CD4-positive, alpha-beta T cell (primary cell): ENCODE measurements around the gene DNAJB1. TPM values are rescaled to one million over a fixed set of nuclear protein-coding genes. Genes with fewer than 3 reads are reported as not detected.

Source experiments
- ATAC-seq: fragments of 200-7000 bp; cut with Tn5 transposase; one replicate; pipeline ENCODE4 v1.10.0; 2022; ENCODE audit warnings: mild to moderate bottlenecking; ENCODE audit not compliant: poor library complexity
- CTCF ChIA-PET: fragments of 350-600 bp; sonication (Branson Sonifier 250); formaldehyde crosslinking; loops from one replicate; lab custom pipeline; 2021; ENCODE audit warnings: antibody characterized with exemption, inconsistent platforms; lab: Charles Lee
- POLR2A ChIA-PET: fragments of 350-600 bp; sonication (Branson Sonifier 250); formaldehyde crosslinking; loops from one replicate; lab custom pipeline; 2021; ENCODE audit warnings: antibody characterized with exemption, inconsistent platforms; lab: Charles Lee
- DNase-seq, 14 experiments: peaks; one replicate each; pipeline ENCODE4 v3.0.0-alpha.2; 2013 to 2020; ENCODE audit warnings: mixed read lengths in 2 of 14
- H3K27ac ChIP-seq, 2 donors: one replicate each; pipeline versions ENCODE4 v1.5.1 to v1.7.0; 2013; ENCODE audit warnings: low read length in 2 of 2, low read depth in 1 of 2, mild to moderate bottlenecking in 1 of 2
- H3K27me3 ChIP-seq, 2 experiments: 1 replicate in 1 of 2; 2 replicates in 1 of 2; pipeline versions ENCODE4 v1.6.1 to v1.7.0; 2013; ENCODE audit warnings: low read length in 2 of 2, control low read depth in 1 of 2, mild to moderate bottlenecking in 1 of 2, moderate library complexity in 1 of 2; ENCODE audit not compliant: insufficient read depth in 2 of 2, control insufficient read depth in 1 of 2
- H3K36me3 ChIP-seq: one replicate; pipeline ENCODE4 v1.6.1; 2013; ENCODE audit warnings: low read length, control low read depth; ENCODE audit not compliant: insufficient read depth
- H3K4me1 ChIP-seq: one replicate; pipeline ENCODE4 v1.6.1; 2013; ENCODE audit warnings: low read length, control low read depth; ENCODE audit not compliant: insufficient read depth
- H3K4me3 ChIP-seq: one replicate; pipeline ENCODE4 v1.5.1; 2013; ENCODE audit warnings: mild to moderate bottlenecking, low read length, moderate library complexity
- H3K9me3 ChIP-seq, 2 experiments: 1 replicate in 1 of 2; 2 replicates in 1 of 2; pipeline versions ENCODE4 v1.6.1 to v1.7.0; 2013; ENCODE audit warnings: low read length in 2 of 2, mild to moderate bottlenecking in 2 of 2, control low read depth in 1 of 2, moderate library complexity in 1 of 2; ENCODE audit not compliant: control insufficient read depth in 1 of 2, insufficient read depth in 1 of 2
- H3K27ac Mint-ChIP-seq: one replicate; pipeline ENCODE4 v1.8.0; 2020; ENCODE audit warnings: mixed read lengths
- H3K27me3 Mint-ChIP-seq: one replicate; pipeline ENCODE4 v1.8.0; 2021; ENCODE audit warnings: mixed read lengths
- H3K36me3 Mint-ChIP-seq: one replicate; pipeline ENCODE4 v1.8.0; 2021; ENCODE audit warnings: low read depth, mixed read lengths
- H3K4me1 Mint-ChIP-seq: one replicate; pipeline ENCODE4 v1.8.0; 2021; ENCODE audit warnings: low read depth, mixed read lengths
- H3K4me3 Mint-ChIP-seq: one replicate; pipeline ENCODE4 v1.8.0; 2020; ENCODE audit warnings: mild to moderate bottlenecking, mixed read lengths
- H3K9me3 Mint-ChIP-seq: one replicate; pipeline ENCODE4 v1.8.0; 2020; ENCODE audit warnings: mixed read lengths
- intact Hi-C, 2 experiments: fragments of 100-400 bp; cut with DNase I in 1 of 2; cut with micrococcal nuclease in 1 of 2; formaldehyde crosslinking; loops; one replicate each; pipeline versions ENCODE4 v1.15.1 to v1.9.0; 2023 to 2025; cut with DNase I, micrococcal nuclease
- total RNA-seq, 174 experiments: library from RNA in 2 of 174; stranded (reverse) in 2 of 174; gene quantifications; one replicate each; pipeline ENCODE4 v1.2.3 and lab custom pipeline; 2021 to 2026
- TF ChIP-seq, protein P1 (sequence below): fragments of 200-600 bp; IDR thresholded peaks from one replicate; pipeline ENCODE4 v1.8.0; 2022; ENCODE audit warnings: antibody characterized with exemption, mild to moderate bottlenecking

The DNAJB1 gene
- total RNA-seq, 2 experiments from 2014 or later, result 666 to 672 TPM

DNA sequence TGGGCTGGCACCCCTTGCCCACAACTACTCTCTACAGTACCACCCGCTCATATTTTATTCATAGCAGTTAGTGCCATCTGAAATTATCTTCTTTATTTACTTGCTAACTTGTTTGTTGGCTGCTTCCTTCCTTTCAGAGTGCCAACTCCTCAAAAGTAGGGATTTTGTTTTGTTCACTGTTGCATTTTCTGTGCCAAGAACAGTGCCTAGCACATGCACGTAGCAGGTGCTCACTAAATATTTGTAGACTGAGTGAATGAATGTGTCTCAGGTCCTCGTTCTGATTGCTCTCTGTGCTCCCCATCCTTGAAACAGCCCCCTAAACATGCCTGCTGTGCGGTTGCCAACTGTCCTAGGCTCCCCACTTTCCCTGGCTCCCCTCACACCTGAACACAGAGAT lies 23.8 kb downstream of the DNAJB1 start:
- peak overlapping the region; percentile 76 for H3K4me3 ChIP-seq
- Mint-ChIP-seq H3K27me3 (no peaks in the 10 kb centered on the region), H3K4me3 (peak overlapping the region; percentile 91), H3K36me3 (peaks cover 34% of the 10 kb centered on the region), H3K27ac (peak overlapping the region; percentile 60), H3K9me3 (no peaks in the 10 kb centered on the region), H3K4me1 (peaks cover 38% of the 10 kb centered on the region)
- peak overlapping the region; percentile 30 to 60 for H3K27ac ChIP-seq
- TF ChIP-seq, protein P1, sequence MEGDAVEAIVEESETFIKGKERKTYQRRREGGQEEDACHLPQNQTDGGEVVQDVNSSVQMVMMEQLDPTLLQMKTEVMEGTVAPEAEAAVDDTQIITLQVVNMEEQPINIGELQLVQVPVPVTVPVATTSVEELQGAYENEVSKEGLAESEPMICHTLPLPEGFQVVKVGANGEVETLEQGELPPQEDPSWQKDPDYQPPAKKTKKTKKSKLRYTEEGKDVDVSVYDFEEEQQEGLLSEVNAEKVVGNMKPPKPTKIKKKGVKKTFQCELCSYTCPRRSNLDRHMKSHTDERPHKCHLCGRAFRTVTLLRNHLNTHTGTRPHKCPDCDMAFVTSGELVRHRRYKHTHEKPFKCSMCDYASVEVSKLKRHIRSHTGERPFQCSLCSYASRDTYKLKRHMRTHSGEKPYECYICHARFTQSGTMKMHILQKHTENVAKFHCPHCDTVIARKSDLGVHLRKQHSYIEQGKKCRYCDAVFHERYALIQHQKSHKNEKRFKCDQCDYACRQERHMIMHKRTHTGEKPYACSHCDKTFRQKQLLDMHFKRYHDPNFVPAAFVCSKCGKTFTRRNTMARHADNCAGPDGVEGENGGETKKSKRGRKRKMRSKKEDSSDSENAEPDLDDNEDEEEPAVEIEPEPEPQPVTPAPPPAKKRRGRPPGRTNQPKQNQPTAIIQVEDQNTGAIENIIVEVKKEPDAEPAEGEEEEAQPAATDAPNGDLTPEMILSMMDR, result no peak
- H3K4me1 ChIP-seq, result peaks cover 30% of the 10 kb centered on the region
- ATAC-seq, result no peak
- no peaks in the 10 kb centered on the region for H3K27me3 ChIP-seq
- no peak for DNase-seq
- H3K9me3 ChIP-seq, result no peaks in the 10 kb centered on the region
- H3K36me3 ChIP-seq, result peaks cover 8% of the 10 kb centered on the region
- ChIA-PET POLR2A (interaction anchor here (1.0 to 6.0 kb wide), 4 partner anchors 11 to 358 kb away, joined by 6 to 70 read pairs (median 32); partner anchors contain the start of genes ASF1B and DNAJB1), CTCF (no interaction called here)
- intact Hi-C loops, result loop anchor here in 1 of 2 experiments (1.0 to 10.0 kb wide), 2 partner anchors 36 to 190 kb away; no protein-coding TSS in a partner anchor

- POLR2A ChIA-PET, result no interaction called here
- H3K36me3 ChIP-seq, result peaks cover 12% of the 10 kb centered on the region
- no peak for ATAC-seq
These were observed 25.4 kb downstream of the DNAJB1 start for GRCh38 chr19:14492756-14493337.

DNA sequence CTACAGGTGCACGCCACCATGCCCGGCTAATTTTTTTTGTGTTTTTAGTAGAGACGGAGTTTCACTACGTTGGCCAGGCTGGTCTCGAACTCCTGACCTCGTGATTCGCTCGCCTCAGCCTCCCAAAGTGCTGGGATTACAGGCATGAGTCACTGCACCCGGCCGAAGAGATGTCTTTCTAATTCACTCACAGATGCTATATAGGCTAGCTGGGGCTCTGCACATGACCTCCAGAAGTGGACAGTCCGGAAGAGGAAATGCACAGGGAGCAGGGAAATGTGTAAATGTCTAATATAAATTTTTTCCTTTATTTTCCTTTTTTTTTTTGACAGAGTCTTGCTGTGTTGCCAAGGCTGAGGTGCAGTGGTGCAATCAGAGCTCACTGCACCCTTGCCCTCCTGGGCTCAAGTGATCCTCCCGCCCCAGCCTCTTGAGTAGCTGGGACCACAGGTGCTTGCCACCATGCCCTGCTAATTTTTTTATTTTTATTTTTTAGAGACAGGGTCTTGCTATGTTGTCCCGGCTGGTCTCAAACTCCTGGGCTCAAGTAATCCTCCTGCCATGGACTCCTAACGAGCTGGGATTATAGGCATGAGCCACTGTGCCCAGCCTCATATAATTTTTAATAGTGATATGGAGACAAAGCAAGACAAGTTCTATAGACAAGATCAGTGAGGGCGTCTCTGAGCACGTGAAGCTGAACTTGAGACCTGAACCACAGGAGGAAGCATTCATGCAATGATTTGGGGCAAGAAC lies 30.6 kb downstream of the DNAJB1 start:
- Mint-ChIP-seq H3K4me3 (no peak overlapping the region), H3K9me3 (no peaks in the 10 kb centered on the region), H3K36me3 (peaks cover 35% of the 10 kb centered on the region), H3K4me1 (peaks cover 7% of the 10 kb centered on the region), H3K27me3 (no peaks in the 10 kb centered on the region), H3K27ac (no peak overlapping the region)
- ATAC-seq (no peak), DNase-seq (no peak)
- TF ChIP-seq, protein P1, result no peak
- ChIA-PET POLR2A (interaction anchor here (1.2 to 1.4 kb wide), 3 partner anchors 20 to 31 kb away, joined by 3 to 6 read pairs (median 4); partner anchors contain the start of gene DNAJB1), CTCF (interaction anchor here (1.0 to 2.8 kb wide), 5 partner anchors 9 to 84 kb away, joined by 3 to 8 read pairs (median 3); partner anchors contain the start of genes GIPC1, NDUFB7 and PTGER1)
- no peak overlapping the region for H3K4me3 ChIP-seq
- H3K36me3 ChIP-seq, result peaks cover 9% of the 10 kb centered on the region
- intact Hi-C loops, result loop anchor here (5.0 to 10.0 kb wide), 4 partner anchors 55 to 613 kb away; partner anchors contain the start of genes ASF1B (in 1 of the 2), NANOS3 (in 1 of the 2) and PKN1 (in 1 of the 2)
- H3K27me3 ChIP-seq, result no peaks in the 10 kb centered on the region
- no peaks in the 10 kb centered on the region for H3K9me3 ChIP-seq
- H3K4me1 ChIP-seq, result peaks cover 5% of the 10 kb centered on the region
- no peak overlapping the region for H3K27ac ChIP-seq

More at GRCh38 chr19:14492756-14493337, 25.4 kb downstream of the DNAJB1 start:
- TF ChIP-seq, protein P1, result no peak
- Histone ChIP-seq H3K9me3 (no peaks in the 10 kb centered on the region), H3K27ac (no peak overlapping the region), H3K4me1 (peaks cover 30% of the 10 kb centered on the region), H3K27me3 (no peaks in the 10 kb centered on the region), H3K4me3 (no peak overlapping the region)
- Mint-ChIP-seq H3K4me3 (peak overlapping the region; percentile 14), H3K27me3 (no peaks in the 10 kb centered on the region), H3K4me1 (peaks cover 38% of the 10 kb centered on the region), H3K36me3 (peaks cover 39% of the 10 kb centered on the region), H3K27ac (no peak overlapping the region), H3K9me3 (no peaks in the 10 kb centered on the region)
- CTCF ChIA-PET, result interaction anchor here (0.8 to 1.2 kb wide), 2 partner anchors 13 to 64 kb away, joined by 3 read pairs; no protein-coding TSS in a partner anchor
- intact Hi-C loops, result loop anchor here in 1 of 2 experiments (10.0 kb wide), 1 partner anchor 192 kb away; no protein-coding TSS in a partner anchor
- no peak for DNase-seq
